Mononuclear cell (primary cell): Measurements from ENCODE around the gene TECPR2. TPM values are rescaled to one million over a fixed set of nuclear protein-coding genes. Genes with fewer than 3 reads are reported as not detected.

ENCODE experiments used
- H3K27me3 ChIP-seq: 2 replicates; pipeline ENCODE4 v1.6.0; 2011; ENCODE audit warnings: low read length, control low read depth; ENCODE audit not compliant: insufficient read depth
- H3K4me1 ChIP-seq: 2 replicates; pipeline ENCODE4 v1.5.1; 2011; ENCODE audit warnings: mild to moderate bottlenecking, low read length, control low read depth; ENCODE audit not compliant: insufficient read depth
- H3K4me3 ChIP-seq: 2 replicates; pipeline ENCODE4 v1.5.1; 2011; ENCODE audit warnings: mild to moderate bottlenecking, low read length, moderate library complexity
- H3K9me3 ChIP-seq: 2 replicates; pipeline ENCODE4 v1.5.1; 2011; ENCODE audit warnings: low read depth, mild to moderate bottlenecking, control low read depth, low read length
- total RNA-seq: library from RNA; depleted of rRNA; stranded (reverse); fragments of >200 nt; gene quantifications from one replicate; pipeline ENCODE4 v1.2.3, GENCODE V29; 2012

Gene TECPR2
- total RNA-seq, 1 donor = 2.7 TPM

GRCh38 chr14:102479777-102480176 lies 117.0 kb downstream of the TECPR2 start:
- Histone ChIP-seq H3K4me3 (no peak overlapping the region), H3K9me3 (no peaks in the 10 kb centered on the region), H3K4me1 (no peaks in the 10 kb centered on the region), H3K27me3 (no peaks in the 10 kb centered on the region)

- Histone ChIP-seq H3K4me1 (no peaks in the 10 kb centered on the region), H3K9me3 (no peaks in the 10 kb centered on the region), H3K4me3 (no peak overlapping the region), H3K27me3 (no peaks in the 10 kb centered on the region)
Measured at GRCh38 chr14:102481371-102481770, 118.6 kb downstream of the TECPR2 start.

GRCh38 chr14:102481791-102482238 lies 119.1 kb downstream of the TECPR2 start:
- Histone ChIP-seq H3K9me3 (no peaks in the 10 kb centered on the region), H3K4me3 (no peak overlapping the region), H3K27me3 (no peaks in the 10 kb centered on the region), H3K4me1 (no peaks in the 10 kb centered on the region)

- Histone ChIP-seq H3K27me3 (no peaks in the 10 kb centered on the region), H3K4me3 (no peak overlapping the region), H3K4me1 (no peaks in the 10 kb centered on the region), H3K9me3 (no peaks in the 10 kb centered on the region)
Measured at GRCh38 chr14:102484316-102484715, 121.6 kb downstream of the TECPR2 start.

- Histone ChIP-seq H3K4me3 (no peak overlapping the region), H3K4me1 (no peaks in the 10 kb centered on the region), H3K9me3 (no peaks in the 10 kb centered on the region), H3K27me3 (no peaks in the 10 kb centered on the region)
Measured at GRCh38 chr14:102485693-102486512, 123.2 kb downstream of the TECPR2 start.

GRCh38 chr14:102486513-102487203 lies 123.9 kb downstream of the TECPR2 start:
- no peak overlapping the region for H3K4me3 ChIP-seq
- H3K27me3 ChIP-seq = no peaks in the 10 kb centered on the region
- no peaks in the 10 kb centered on the region for H3K9me3 ChIP-seq
- H3K4me1 ChIP-seq = no peaks in the 10 kb centered on the region

GRCh38 chr14:102487204-102487577 lies 124.5 kb downstream of the TECPR2 start:
- H3K4me1 ChIP-seq = no peaks in the 10 kb centered on the region
- no peak overlapping the region for H3K4me3 ChIP-seq
- H3K27me3 ChIP-seq = no peaks in the 10 kb centered on the region
- no peaks in the 10 kb centered on the region for H3K9me3 ChIP-seq

- no peaks in the 10 kb centered on the region for H3K27me3 ChIP-seq
- H3K4me1 ChIP-seq = no peaks in the 10 kb centered on the region
- H3K4me3 ChIP-seq = no peak overlapping the region
- H3K9me3 ChIP-seq = no peaks in the 10 kb centered on the region
Measured at GRCh38 chr14:102490456-102490855, 127.7 kb downstream of the TECPR2 start.

GRCh38 chr14:102491366-102491765 lies 128.6 kb downstream of the TECPR2 start:
- no peaks in the 10 kb centered on the region for H3K27me3 ChIP-seq
- no peaks in the 10 kb centered on the region for H3K4me1 ChIP-seq
- no peak overlapping the region for H3K4me3 ChIP-seq
- no peaks in the 10 kb centered on the region for H3K9me3 ChIP-seq

GRCh38 chr14:102491786-102492530 lies 129.2 kb downstream of the TECPR2 start:
- H3K4me3 ChIP-seq = no peak overlapping the region
- H3K9me3 ChIP-seq = no peaks in the 10 kb centered on the region
- H3K27me3 ChIP-seq = no peaks in the 10 kb centered on the region
- H3K4me1 ChIP-seq = no peaks in the 10 kb centered on the region

- H3K9me3 ChIP-seq = no peaks in the 10 kb centered on the region
Measured at GRCh38 chr14:102492531-102492910, 129.8 kb downstream of the TECPR2 start.

GRCh38 chr14:102493096-102493495 lies 130.4 kb downstream of the TECPR2 start:
- H3K4me1 ChIP-seq = no peaks in the 10 kb centered on the region
- H3K27me3 ChIP-seq = no peaks in the 10 kb centered on the region
- no peaks in the 10 kb centered on the region for H3K9me3 ChIP-seq
- no peak overlapping the region for H3K4me3 ChIP-seq

More at GRCh38 chr14:102492531-102492910, 129.8 kb downstream of the TECPR2 start:
- Histone ChIP-seq H3K27me3 (no peaks in the 10 kb centered on the region), H3K4me1 (no peaks in the 10 kb centered on the region), H3K4me3 (no peak overlapping the region)

GRCh38 chr14:102493585-102493984 lies 130.8 kb downstream of the TECPR2 start:
- H3K9me3 ChIP-seq = no peaks in the 10 kb centered on the region
- no peaks in the 10 kb centered on the region for H3K27me3 ChIP-seq
- H3K4me1 ChIP-seq = no peaks in the 10 kb centered on the region
- H3K4me3 ChIP-seq = no peak overlapping the region

GRCh38 chr14:102495491-102496330 lies 133.0 kb downstream of the TECPR2 start:
- H3K27me3 ChIP-seq = no peaks in the 10 kb centered on the region
- H3K4me1 ChIP-seq = peaks cover 8% of the 10 kb centered on the region
- H3K4me3 ChIP-seq = no peak overlapping the region
- no peaks in the 10 kb centered on the region for H3K9me3 ChIP-seq
